Measurements from ENCODE around the gene CYP2B6. TPM values are rescaled to one million over a fixed set of nuclear protein-coding genes. Genes with fewer than 3 reads are reported as not detected.
"Not testable (repeated sequence)": the region's sequence is repeated elsewhere in the genome, so short reads cannot be mapped to it uniquely, and the experiment has no call there.

CYP2B6 gene
- total RNA-seq, 2 experiments from 2014 or later = not detected

- H3K4me1 Mint-ChIP-seq = no peaks in the 10 kb centered on the region
- no peak overlapping the region for H3K4me3 Mint-ChIP-seq
- no peaks in the 10 kb centered on the region for H3K36me3 Mint-ChIP-seq (ENCODE audit: low read depth)
- POLR2A ChIA-PET = no interaction called here
- CTCF ChIA-PET = no interaction called here
- H3K27me3 Mint-ChIP-seq = peaks cover 5% of the 10 kb centered on the region
- H3K9me3 Mint-ChIP-seq = peaks cover 6% of the 10 kb centered on the region
- H3K27ac Mint-ChIP-seq = no peak overlapping the region
- DNase-seq = no peak
These were observed 4.3 kb downstream of the CYP2B6 start for GRCh38 chr19:40995355-40995754.

- H3K4me3 Mint-ChIP-seq; H3K4me1 Mint-ChIP-seq; H3K9me3 Mint-ChIP-seq; H3K27ac Mint-ChIP-seq; CTCF ChIA-PET; DNase-seq; POLR2A ChIA-PET; H3K36me3 Mint-ChIP-seq (ENCODE audit: low read depth); H3K27me3 Mint-ChIP-seq: not testable (repeated sequence)
These were observed 7.9 kb downstream of the CYP2B6 start for GRCh38 chr19:40999018-40999417.

- Mint-ChIP-seq H3K27ac (no peak overlapping the region), H3K9me3 (peaks cover 6% of the 10 kb centered on the region), H3K27me3 (peaks cover 3% of the 10 kb centered on the region), H3K4me3 (no peak overlapping the region), H3K4me1 (no peaks in the 10 kb centered on the region), H3K36me3 (ENCODE audit: low read depth) (no peaks in the 10 kb centered on the region)
- CTCF ChIA-PET = interaction anchor here (1.7 kb wide), 1 partner anchor 30 kb away, joined by 3 read pairs; no protein-coding TSS in a partner anchor
- no peak for DNase-seq
- POLR2A ChIA-PET = no interaction called here
These were observed 9.2 kb downstream of the CYP2B6 start for GRCh38 chr19:41000310-41000737.

GRCh38 chr19:41001243-41001971 is 10.3 kb downstream of the CYP2B6 start:
- Mint-ChIP-seq H3K9me3 (peaks cover 6% of the 10 kb centered on the region), H3K4me3 (no peak overlapping the region)
- CTCF ChIA-PET = interaction anchor here (1.7 kb wide), 1 partner anchor 29 kb away, joined by 3 read pairs; no protein-coding TSS in a partner anchor

GRCh38 chr19:41003656-41004055 is 12.6 kb downstream of the CYP2B6 start:
- CTCF ChIA-PET; H3K36me3 Mint-ChIP-seq (ENCODE audit: low read depth); H3K27ac Mint-ChIP-seq; H3K9me3 Mint-ChIP-seq; H3K4me3 Mint-ChIP-seq; DNase-seq; POLR2A ChIA-PET; H3K4me1 Mint-ChIP-seq: not testable (repeated sequence)
- peaks cover 13% of the 10 kb centered on the region for H3K27me3 Mint-ChIP-seq

More at GRCh38 chr19:41001243-41001971, 10.3 kb downstream of the CYP2B6 start:
- H3K27me3 Mint-ChIP-seq = peaks cover 3% of the 10 kb centered on the region
- POLR2A ChIA-PET = no interaction called here
- no peak for DNase-seq
- H3K4me1 Mint-ChIP-seq = no peaks in the 10 kb centered on the region
- no peaks in the 10 kb centered on the region for H3K36me3 Mint-ChIP-seq (ENCODE audit: low read depth)
- no peak overlapping the region for H3K27ac Mint-ChIP-seq

- DNase-seq = no peak
- CTCF ChIA-PET = interaction anchor here (0.7 kb wide), 1 partner anchor 60 kb away, joined by 5 read pairs; no protein-coding TSS in a partner anchor
- peaks cover 41% of the 10 kb centered on the region for H3K27me3 Mint-ChIP-seq
- H3K4me3 Mint-ChIP-seq = no peak overlapping the region
- no peaks in the 10 kb centered on the region for H3K9me3 Mint-ChIP-seq
- peaks cover 4% of the 10 kb centered on the region for H3K4me1 Mint-ChIP-seq
- H3K36me3 Mint-ChIP-seq (ENCODE audit: low read depth) = no peaks in the 10 kb centered on the region
- POLR2A ChIA-PET = no interaction called here
- H3K27ac Mint-ChIP-seq = no peak overlapping the region
These were observed 18.7 kb downstream of the CYP2B6 start for GRCh38 chr19:41009700-41010235.

GRCh38 chr19:41013359-41013758 is 22.3 kb downstream of the CYP2B6 start:
- no peak for DNase-seq
- CTCF ChIA-PET = no interaction called here
- Mint-ChIP-seq H3K27me3 (peaks cover 37% of the 10 kb centered on the region), H3K27ac (no peak overlapping the region), H3K4me1 (peaks cover 8% of the 10 kb centered on the region), H3K4me3 (no peak overlapping the region), H3K9me3 (no peaks in the 10 kb centered on the region), H3K36me3 (ENCODE audit: low read depth) (no peaks in the 10 kb centered on the region)
- POLR2A ChIA-PET = no interaction called here

- Mint-ChIP-seq H3K27me3 (peaks cover 31% of the 10 kb centered on the region), H3K27ac (no peak overlapping the region), H3K9me3 (no peaks in the 10 kb centered on the region), H3K4me1 (peaks cover 5% of the 10 kb centered on the region), H3K36me3 (ENCODE audit: low read depth) (no peaks in the 10 kb centered on the region), H3K4me3 (no peak overlapping the region)
- CTCF ChIA-PET = no interaction called here
- POLR2A ChIA-PET = no interaction called here
- DNase-seq = no peak
These were observed 23.6 kb downstream of the CYP2B6 start for GRCh38 chr19:41014643-41015042.

- H3K27ac Mint-ChIP-seq = no peak overlapping the region
- H3K4me3 Mint-ChIP-seq = no peak overlapping the region
- peaks cover 4% of the 10 kb centered on the region for H3K4me1 Mint-ChIP-seq
- peaks cover 16% of the 10 kb centered on the region for H3K27me3 Mint-ChIP-seq
- H3K9me3 Mint-ChIP-seq = no peaks in the 10 kb centered on the region
- POLR2A ChIA-PET = no interaction called here
- no peaks in the 10 kb centered on the region for H3K36me3 Mint-ChIP-seq (ENCODE audit: low read depth)
- peak; percentile 8 for DNase-seq
- CTCF ChIA-PET = no interaction called here
These were observed 25.5 kb downstream of the CYP2B6 start for GRCh38 chr19:41016488-41017071.

- peaks cover 8% of the 10 kb centered on the region for H3K27me3 Mint-ChIP-seq
- H3K27ac Mint-ChIP-seq = no peak overlapping the region
- no peaks in the 10 kb centered on the region for H3K9me3 Mint-ChIP-seq
- H3K4me3 Mint-ChIP-seq = no peak overlapping the region
- no peak for DNase-seq
- no peaks in the 10 kb centered on the region for H3K36me3 Mint-ChIP-seq (ENCODE audit: low read depth)
- CTCF ChIA-PET = no interaction called here
- H3K4me1 Mint-ChIP-seq = peaks cover 4% of the 10 kb centered on the region
- POLR2A ChIA-PET = no interaction called here
These were observed 27.7 kb downstream of the CYP2B6 start for GRCh38 chr19:41018736-41019290.

- Mint-ChIP-seq H3K36me3 (ENCODE audit: low read depth) (no peaks in the 10 kb centered on the region), H3K27me3 (peaks cover 8% of the 10 kb centered on the region), H3K9me3 (no peaks in the 10 kb centered on the region), H3K4me3 (no peak overlapping the region), H3K27ac (no peak overlapping the region), H3K4me1 (peaks cover 4% of the 10 kb centered on the region)
- no peak for DNase-seq
- CTCF ChIA-PET = no interaction called here
- POLR2A ChIA-PET = no interaction called here
These were observed 28.3 kb downstream of the CYP2B6 start for GRCh38 chr19:41019346-41019745.

GRCh38 chr19:41023193-41023592 is 32.1 kb downstream of the CYP2B6 start:
- H3K9me3 Mint-ChIP-seq = no peaks in the 10 kb centered on the region
- ChIA-PET POLR2A (no interaction called here), CTCF (interaction anchor here (0.6 kb wide), 1 partner anchor 310 kb away, joined by 3 read pairs; no protein-coding TSS in a partner anchor)
- H3K4me1 Mint-ChIP-seq = no peaks in the 10 kb centered on the region
- peaks cover 24% of the 10 kb centered on the region for H3K27me3 Mint-ChIP-seq
- no peak overlapping the region for H3K4me3 Mint-ChIP-seq
- DNase-seq = no peak
- H3K27ac Mint-ChIP-seq = no peak overlapping the region
- H3K36me3 Mint-ChIP-seq (ENCODE audit: low read depth) = no peaks in the 10 kb centered on the region

GRCh38 chr19:41025411-41025810 is 34.3 kb downstream of the CYP2B6 start:
- CTCF ChIA-PET = no interaction called here
- H3K4me1 Mint-ChIP-seq = no peaks in the 10 kb centered on the region
- no peaks in the 10 kb centered on the region for H3K9me3 Mint-ChIP-seq
- no peak for DNase-seq
- POLR2A ChIA-PET = no interaction called here
- no peak overlapping the region for H3K4me3 Mint-ChIP-seq
- no peak overlapping the region for H3K27ac Mint-ChIP-seq
- no peaks in the 10 kb centered on the region for H3K36me3 Mint-ChIP-seq (ENCODE audit: low read depth)
- H3K27me3 Mint-ChIP-seq = peaks cover 24% of the 10 kb centered on the region
